Measurements from ENCODE around the gene NOS3.

NOS3 gene

DNA sequence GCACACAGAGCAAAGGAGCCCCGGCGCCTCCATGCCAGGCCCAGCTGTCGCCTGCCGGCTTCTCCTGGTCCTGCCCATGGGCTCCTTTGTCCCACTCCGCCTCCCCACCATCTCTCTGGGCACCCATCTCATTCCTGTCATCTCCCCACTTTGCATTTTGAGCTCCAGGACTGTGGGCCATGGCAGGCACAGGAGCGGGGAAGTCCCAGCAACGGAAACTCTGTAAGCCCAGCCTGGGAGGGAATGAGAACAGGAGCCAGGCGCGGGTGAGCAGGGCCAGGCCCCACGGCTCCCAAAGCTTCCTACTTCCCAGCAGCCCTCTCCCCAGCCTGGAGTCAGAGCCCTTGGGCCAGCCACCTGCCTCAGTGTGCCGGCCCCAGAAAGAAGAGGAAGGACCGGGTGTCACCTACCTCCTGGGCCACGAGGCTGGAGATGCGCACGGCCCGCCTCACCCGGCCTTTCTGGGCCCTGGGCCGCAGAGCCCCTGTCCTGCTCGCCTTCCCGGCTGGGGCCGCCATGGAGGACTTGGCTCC, 35.8 kb upstream of the NOS3 start:
- Histone ChIP-seq H3K27ac (peak overlapping the region; percentile 75), H3K36me3 (peaks cover 27% of the 10 kb centered on the region), H3K4me3 (ENCODE audit: low read depth, low read length) (no peak overlapping the region), H3K27me3 (ENCODE audit: insufficient read depth, low read depth, severe bottlenecking) (no peaks in the 10 kb centered on the region), H3K9me3 (ENCODE audit: severe bottlenecking) (no peaks in the 10 kb centered on the region)
- no peak for DNase-seq
- TF ChIP-seq, protein P1, sequence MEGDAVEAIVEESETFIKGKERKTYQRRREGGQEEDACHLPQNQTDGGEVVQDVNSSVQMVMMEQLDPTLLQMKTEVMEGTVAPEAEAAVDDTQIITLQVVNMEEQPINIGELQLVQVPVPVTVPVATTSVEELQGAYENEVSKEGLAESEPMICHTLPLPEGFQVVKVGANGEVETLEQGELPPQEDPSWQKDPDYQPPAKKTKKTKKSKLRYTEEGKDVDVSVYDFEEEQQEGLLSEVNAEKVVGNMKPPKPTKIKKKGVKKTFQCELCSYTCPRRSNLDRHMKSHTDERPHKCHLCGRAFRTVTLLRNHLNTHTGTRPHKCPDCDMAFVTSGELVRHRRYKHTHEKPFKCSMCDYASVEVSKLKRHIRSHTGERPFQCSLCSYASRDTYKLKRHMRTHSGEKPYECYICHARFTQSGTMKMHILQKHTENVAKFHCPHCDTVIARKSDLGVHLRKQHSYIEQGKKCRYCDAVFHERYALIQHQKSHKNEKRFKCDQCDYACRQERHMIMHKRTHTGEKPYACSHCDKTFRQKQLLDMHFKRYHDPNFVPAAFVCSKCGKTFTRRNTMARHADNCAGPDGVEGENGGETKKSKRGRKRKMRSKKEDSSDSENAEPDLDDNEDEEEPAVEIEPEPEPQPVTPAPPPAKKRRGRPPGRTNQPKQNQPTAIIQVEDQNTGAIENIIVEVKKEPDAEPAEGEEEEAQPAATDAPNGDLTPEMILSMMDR (IDR thresholded peaks at IDR 0.05; ENCODE audit: low read depth, low read length) = no peak

DNA sequence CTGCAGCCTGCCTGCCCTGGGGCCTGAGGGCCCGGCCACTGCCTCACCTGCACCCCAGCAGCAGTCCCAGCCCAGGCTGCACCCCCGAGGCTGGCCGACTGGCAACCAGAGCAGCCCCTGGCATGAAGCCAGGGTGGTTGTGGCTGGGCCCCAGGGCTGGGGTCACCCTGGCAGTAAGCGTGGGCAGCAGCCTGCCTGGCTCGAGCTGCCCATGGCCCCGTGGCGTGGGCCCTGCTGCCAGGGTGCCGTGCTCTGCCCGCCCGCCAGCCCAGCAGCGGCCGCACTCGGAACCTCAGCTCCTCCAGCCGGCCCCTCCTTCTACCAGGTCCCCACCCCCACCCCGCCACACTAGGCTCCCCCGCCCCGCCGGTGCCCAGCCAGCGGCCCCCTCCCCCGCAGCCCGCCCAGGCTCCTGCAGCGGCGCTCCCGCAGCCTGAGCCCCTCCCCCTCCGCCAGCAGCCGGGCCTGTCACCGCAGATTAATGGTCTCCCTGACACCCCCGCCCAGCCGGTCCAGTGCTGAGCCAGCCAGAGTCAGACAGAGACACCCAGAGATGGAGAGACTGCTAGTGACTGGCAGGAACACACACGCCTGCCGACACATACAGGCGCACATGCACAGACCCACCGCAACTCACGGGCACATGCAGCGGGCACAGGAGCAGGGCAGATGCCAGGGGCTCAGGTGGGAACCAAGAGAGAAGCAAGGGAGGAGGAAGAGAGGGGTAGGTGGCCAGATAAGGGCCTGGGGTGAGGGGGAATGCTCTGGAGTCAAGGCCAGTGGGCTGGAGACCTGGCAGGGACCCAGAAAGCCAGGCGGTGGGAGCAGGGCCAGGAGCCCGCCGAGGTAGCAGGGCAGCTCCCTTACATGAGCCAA, 35.1 kb upstream of the NOS3 start:
- peaks cover 23% of the 10 kb centered on the region for H3K36me3 ChIP-seq
- H3K4me3 ChIP-seq (ENCODE audit: low read depth, low read length) = no peak overlapping the region
- H3K9me3 ChIP-seq (ENCODE audit: severe bottlenecking) = no peaks in the 10 kb centered on the region
- peak overlapping the region; percentile 78 for H3K27ac ChIP-seq
- peak; percentile 97 for DNase-seq
- TF ChIP-seq, protein P1 (IDR thresholded peaks at IDR 0.05; ENCODE audit: low read depth, low read length) = no peak
- no peaks in the 10 kb centered on the region for H3K27me3 ChIP-seq (ENCODE audit: insufficient read depth, low read depth, severe bottlenecking)

DNA sequence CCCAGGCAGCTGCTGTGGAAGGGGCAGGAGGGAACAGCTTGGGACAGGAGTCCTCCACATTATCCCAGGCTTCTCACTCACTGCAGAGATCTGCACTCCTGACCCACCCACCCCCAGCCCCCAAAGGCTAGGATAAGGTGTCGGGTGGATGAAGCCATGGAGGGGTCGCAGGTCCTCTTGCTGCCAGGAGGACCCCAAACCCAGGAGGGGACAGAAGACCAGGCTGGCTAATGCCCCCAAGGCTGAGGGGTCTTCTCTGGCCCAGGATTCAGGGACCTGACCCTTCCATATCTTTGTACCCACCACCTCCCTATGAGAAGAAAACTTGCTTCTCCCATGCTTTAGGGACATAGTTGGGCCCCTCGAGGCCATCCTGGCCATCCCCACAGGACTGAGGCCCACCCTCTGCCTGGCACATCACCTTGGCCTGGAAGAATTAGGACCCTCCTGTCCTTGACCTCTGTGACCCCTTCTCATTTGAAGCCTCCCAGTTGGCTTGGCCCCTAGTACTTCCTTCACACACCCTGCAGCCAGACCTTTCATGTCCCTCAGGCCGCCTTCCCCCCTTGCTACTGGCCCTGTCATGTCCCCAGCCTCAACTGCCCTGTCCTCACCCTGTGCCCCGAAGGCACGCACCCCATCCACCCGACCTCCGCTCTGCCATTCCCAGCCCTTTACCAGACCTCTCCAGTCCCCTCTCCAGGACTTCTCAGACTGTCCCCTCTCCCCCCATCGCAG, 34.3 kb upstream of the NOS3 start:
- H3K27ac ChIP-seq = peak overlapping the region; percentile 78

DNA sequence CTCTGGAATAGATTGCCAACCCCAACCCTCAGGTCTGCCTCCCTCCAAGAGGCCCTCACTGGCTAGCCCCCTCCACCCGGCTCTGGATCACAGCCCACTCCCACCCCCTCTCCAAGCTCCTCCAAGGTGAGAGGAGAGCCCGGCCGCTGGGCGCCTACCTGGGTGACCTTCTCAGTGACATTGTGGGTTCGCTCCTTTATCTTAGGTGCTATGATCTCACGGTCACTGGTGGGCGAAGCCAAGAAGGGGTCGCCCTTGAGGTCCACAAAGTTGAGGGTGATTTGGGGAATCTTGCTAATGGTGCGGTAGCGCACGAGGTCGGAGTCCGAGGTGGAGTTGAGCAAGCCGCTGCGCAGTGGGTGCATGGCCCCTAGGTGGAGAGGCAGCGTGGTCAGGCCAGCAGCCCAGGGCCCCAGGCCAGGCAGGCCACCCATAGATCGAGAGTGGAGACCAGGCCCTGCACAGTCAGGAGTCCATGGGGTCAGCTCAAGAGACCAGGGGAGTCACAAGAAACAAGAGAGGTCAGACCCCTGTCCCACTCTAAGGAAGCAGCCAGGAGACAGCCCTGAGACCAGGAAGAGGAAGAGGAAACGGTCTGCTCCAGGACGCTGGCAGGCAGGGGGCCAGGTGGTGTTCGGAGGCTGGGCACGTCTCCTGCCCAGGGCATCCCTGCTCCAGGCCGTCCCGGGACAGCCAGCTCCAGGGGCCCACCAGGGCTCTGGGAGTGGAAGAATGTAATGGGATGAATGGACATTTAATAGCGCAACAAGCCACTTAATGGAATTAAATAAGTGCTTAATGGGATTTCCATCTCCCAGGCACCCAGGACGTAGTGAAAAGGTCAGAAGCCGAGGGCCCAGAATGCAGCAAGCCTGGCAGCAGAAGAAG, 33.4 kb upstream of the NOS3 start:
- H3K27ac ChIP-seq = no peak overlapping the region
- no peak for DNase-seq
- peaks cover 9% of the 10 kb centered on the region for H3K36me3 ChIP-seq
- TF ChIP-seq, protein P1 (IDR thresholded peaks at IDR 0.05; ENCODE audit: low read depth, low read length) = peak; percentile 18; the same call in 1 of the 2 replicates
- H3K4me3 ChIP-seq (ENCODE audit: low read depth, low read length) = no peak overlapping the region
- H3K27me3 ChIP-seq (ENCODE audit: insufficient read depth, low read depth, severe bottlenecking) = no peaks in the 10 kb centered on the region
- no peaks in the 10 kb centered on the region for H3K9me3 ChIP-seq (ENCODE audit: severe bottlenecking)

More for the DNA sequence above, 34.3 kb upstream of the NOS3 start:
- H3K4me3 ChIP-seq (ENCODE audit: low read depth, low read length) = no peak overlapping the region
- TF ChIP-seq, protein P1 (IDR thresholded peaks at IDR 0.05; ENCODE audit: low read depth, low read length) = no peak
- H3K9me3 ChIP-seq (ENCODE audit: severe bottlenecking) = no peaks in the 10 kb centered on the region
- no peaks in the 10 kb centered on the region for H3K27me3 ChIP-seq (ENCODE audit: insufficient read depth, low read depth, severe bottlenecking)
- no peak for DNase-seq
- peaks cover 17% of the 10 kb centered on the region for H3K36me3 ChIP-seq

DNA sequence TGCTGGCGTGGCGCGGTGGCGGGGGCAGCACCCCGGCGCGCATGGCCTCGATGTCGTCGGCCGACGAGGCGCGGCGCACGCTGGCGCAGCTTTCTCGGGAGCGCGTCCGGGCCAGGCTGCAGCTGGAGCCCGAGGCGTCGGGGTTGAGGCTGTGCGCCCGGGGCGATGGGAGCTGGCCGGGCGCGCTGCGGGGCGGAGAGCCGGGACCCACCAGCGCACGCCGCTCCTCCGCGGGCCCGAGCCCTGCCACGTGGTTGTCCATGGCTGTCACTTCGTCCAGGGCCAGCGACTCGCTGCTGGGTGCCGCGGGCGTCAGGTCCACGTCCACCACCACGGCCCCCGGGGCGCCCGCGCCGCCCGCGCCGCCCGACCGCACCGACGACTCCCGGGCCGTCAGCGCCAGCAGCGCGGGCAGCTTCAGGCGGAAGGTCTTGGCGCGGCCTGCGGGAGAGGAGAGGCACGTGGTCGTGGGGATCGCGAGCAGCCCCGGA, 32.7 kb upstream of the NOS3 start:
- Histone ChIP-seq H3K27ac (no peak overlapping the region), H3K4me3 (ENCODE audit: low read depth, low read length) (no peak overlapping the region), H3K27me3 (ENCODE audit: insufficient read depth, low read depth, severe bottlenecking) (no peaks in the 10 kb centered on the region), H3K36me3 (peaks cover 7% of the 10 kb centered on the region), H3K9me3 (ENCODE audit: severe bottlenecking) (no peaks in the 10 kb centered on the region)
- DNase-seq = no peak
- TF ChIP-seq, protein P1 (IDR thresholded peaks at IDR 0.05; ENCODE audit: low read depth, low read length) = no peak
